GM18951 (cell line): ENCODE results near the gene TRAPPC12.

Experiments
- POLR2A ChIP-seq: IDR thresholded peaks from 4 replicates; pipeline ENCODE4 v1.6.1; 2011; ENCODE audit warnings: mild to moderate bottlenecking; ENCODE audit not compliant: insufficient read length, insufficient read depth; ENCODE audit errors: extremely low read depth
- in situ Hi-C: fragments of 300-500 bp; cut with MboI; formaldehyde crosslinking; loops from one replicate; pipeline ENCODE4 v1.12.0; 2022; ENCODE audit warnings: low sequenced_read_pairs, mixed read lengths, inconsistent platforms; ENCODE audit not compliant: unreplicated experiment

TRAPPC12 gene

DNA sequence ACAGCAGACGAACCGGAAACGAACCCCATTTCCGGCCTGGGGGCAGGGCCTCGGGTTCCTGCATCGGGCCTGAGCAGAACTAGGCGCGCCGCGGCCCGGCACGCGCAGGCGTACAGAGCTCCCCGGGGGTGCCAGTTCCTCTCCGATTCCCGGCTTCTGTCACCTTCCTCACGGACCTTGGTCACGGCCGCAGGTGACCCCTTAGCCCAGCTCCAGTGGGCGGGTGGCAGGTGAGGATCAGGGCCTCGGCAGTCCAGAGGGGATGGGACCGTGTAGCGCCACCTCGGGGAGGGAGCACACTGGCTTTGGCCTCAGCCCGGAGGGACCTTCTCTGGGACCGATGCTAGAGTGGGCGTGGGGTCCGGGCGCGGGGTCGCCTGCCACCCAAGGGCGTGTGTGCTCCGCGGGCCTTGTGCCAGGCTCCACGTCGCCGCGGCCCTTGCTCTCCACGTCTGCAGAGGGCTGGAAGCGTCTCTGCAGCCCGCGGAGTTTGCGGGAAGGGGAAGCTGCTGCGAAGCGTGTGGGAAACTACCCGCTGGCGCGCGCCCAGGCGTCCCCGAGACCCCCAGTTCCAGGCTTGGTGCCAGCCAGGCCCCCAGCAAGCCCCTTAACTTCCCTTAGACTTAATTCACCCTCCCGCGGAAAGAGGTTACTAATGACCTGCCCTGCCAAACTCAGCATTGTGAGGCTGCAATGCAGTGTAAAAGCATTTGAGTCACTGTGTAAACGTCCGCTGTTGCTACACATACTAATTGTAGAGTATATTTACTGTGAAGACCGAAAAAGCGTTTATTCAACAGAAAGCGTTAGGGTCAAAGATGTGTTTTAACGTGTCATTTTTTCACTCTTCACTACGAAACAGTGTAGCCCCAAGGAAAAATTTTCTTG, at the start of gene TRAPPC12:
TRAPPC12 (plus strand) TSS at position 48 of the 888 bp plus-strand sequence. CDS start 7,930 bp downstream, outside the sequence.
- TF ChIP-seq POLR2A: peak; percentile 96
- in situ Hi-C loops: no loop called here

DNA sequence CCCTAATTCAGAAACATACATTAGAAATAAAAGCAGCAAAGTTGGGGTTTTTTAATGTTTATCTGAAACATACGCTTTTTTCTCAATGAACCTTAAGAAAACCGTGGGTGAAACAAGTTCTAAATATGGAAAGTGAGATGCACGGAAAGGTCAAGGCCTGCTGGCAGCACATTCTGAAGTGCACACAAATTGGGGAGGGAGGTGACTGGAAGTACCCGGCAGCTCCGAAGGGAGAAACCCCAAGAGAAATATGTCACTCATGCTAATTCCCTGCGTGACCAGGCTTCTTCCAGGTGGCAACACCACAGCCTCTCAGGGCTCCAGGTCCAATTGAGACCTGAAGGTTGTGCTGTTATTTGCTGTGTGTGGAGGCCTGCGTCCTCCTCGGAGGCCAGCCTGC, 47.4 kb upstream of the TRAPPC12 start:
- in situ Hi-C loops: no loop called here
- no peak for TF ChIP-seq POLR2A

DNA sequence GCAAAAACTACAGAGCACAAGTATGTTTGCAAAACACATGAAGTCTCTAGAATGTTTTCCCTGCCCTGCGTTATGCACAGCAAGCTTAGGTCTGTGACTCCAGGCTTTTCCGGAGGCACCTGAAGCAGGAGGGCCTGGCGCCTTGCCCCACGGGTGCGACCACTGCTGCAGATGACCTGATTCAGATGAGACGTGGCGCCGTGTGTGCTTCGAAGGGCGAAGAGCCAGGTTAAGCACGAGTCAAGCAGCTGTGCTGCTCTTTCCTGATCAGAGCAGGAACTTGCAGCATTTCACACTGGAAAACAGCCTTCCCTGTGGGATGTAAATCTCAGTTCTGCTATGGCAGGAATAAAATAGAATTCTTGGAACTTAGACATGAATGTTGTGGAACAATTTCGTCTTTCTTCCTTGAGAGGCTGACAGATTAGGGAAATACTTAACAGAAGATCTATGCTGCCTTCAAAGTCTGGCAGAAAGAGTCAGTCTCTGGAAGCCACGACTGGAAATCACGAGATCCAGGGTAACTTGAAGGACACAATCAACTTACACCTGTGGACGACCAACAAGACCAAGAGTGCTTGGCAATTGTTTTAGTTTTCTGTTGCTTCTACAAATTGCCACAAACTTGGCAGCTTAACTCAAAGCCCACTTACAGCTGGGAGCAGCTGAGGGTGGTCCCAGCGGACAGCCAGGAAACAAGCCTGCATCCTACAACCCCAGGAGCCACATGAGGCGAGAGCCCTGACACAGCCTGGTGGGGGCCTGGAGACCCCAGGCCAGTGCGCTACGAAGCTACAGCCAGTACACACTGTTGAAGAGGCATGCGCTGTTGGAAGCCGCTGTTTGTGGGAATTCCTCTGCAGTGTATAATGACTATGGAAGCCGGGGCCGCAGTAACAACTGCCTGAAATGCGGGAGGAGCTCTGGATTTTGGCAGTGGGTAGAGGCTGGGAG, 44.8 kb upstream of the TRAPPC12 start:
- in situ Hi-C loops: no loop called here
- TF ChIP-seq POLR2A: no peak

DNA sequence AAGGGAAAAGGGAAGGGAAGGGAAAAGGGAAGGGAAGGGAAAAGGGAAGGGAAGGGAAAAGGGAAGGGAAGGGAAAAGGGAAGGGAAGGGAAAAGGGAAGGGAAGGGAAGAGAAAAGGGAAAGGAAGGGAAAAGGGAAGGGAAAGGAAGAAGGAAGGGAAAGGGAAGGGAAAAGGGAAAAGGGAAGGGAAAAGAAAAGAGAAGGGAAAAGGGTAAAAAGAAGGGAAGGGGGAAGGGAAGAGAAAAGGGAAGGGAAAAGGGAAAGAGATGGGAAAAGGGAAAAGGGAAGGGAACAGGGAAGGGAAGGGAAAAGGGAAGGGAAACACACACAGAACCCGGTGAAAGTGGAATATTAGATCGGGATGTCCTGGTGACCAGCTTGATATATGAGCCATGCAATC, 42.6 kb upstream of the TRAPPC12 start:
- TF ChIP-seq POLR2A: no peak
- in situ Hi-C loops: no loop called here

DNA sequence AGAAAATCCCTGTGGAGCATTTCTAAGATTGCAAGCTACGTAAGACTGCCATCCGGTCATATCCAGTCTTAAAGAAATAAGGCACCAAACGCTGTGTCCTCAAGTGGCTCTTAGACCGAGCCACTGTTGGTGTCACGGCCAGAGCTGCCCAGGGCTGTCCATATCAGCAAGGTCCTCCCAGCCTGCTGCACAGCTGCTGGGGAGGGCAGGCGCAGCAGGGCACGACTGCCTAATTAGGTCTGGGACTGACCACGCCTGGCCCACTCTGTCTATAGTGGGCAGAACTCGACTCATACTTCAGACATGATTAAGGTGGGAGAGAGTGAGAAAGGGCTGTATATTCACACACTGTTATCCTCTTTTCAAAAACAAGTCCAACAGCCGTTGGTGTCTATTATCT, 41.2 kb upstream of the TRAPPC12 start:
- TF ChIP-seq POLR2A: no peak
- in situ Hi-C loops: no loop called here

DNA sequence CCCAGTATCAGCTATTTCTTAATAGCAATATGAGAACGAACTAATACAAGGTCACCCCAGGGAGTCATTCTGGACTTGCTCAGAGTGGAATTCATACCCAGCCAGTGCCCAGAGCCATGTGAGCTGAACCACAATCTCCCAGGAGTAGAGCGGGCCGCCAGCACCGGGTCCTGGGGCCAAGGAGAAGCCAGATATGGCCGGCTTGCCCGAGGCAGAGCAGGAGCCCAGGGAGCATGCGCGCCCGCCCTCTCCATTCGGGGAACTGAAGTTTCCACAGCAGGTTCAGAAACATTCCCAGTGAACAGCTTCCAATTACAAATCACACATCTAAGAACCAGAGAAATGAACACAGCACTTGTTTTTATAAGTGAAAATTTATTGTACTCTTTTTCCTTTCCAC, 39.4 kb upstream of the TRAPPC12 start:
- in situ Hi-C loops: no loop called here
- no peak for TF ChIP-seq POLR2A

DNA sequence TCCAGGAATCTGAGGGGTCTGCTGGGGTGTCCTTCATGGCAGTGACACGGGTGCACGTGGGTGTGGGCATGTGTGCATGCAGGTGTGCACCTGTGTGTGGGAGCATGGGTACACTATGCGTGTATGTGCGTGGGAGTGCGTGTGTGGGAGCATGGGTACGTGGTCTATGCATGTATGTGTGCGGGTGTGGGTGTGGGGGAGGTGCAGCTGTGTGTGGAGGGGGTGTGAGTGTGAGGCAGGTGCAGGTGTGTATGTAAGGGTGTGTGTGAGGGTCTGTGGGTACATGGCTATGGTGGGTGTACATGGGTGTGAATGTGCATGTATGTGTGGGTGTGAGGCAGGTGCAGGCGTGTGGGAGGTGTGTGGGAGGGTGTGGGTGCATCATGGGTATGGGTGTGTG, 38.2 kb upstream of the TRAPPC12 start:
- in situ Hi-C loops: no loop called here
- TF ChIP-seq POLR2A: no peak

DNA sequence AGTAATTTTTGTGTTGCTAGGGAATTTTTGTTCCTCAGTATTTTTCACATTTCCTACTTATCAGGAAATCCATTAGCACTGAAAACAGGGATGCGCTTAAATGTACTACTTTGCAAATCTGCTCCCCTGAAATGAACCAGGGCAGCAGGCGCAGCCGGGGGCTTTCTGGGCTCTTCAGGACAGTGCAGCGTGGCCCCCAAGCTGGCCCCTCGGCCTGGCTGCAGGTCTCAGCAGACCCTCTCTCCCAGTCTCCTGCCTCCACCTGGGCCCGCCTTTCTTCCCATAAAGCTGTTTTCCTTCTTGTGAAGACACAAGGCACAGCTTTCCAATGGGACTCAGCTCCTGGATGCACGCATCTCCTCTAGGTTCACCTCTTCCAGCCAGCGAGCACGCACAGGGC, 37.2 kb upstream of the TRAPPC12 start:
- TF ChIP-seq POLR2A: no peak
- in situ Hi-C loops: no loop called here

DNA sequence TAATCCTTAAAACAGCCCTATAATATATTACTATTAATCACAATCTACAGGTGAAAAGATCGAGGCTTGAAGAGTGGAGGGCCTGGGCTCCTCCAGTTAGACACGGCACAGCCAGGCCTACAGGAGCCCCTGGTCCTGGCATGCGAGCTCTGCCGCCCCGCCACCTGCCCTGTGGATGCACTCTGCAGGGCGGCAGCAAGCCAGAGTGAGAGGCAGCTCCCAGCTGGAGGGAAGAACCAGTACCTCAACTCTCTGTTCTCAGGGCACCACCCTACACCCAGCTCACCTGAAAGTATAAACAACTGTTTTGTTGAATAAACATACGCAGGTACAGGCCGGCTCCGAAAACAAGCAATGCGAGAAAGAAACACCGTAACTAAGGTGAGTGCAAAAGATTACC, 36.5 kb upstream of the TRAPPC12 start:
- in situ Hi-C loops: no loop called here
- no peak for TF ChIP-seq POLR2A

DNA sequence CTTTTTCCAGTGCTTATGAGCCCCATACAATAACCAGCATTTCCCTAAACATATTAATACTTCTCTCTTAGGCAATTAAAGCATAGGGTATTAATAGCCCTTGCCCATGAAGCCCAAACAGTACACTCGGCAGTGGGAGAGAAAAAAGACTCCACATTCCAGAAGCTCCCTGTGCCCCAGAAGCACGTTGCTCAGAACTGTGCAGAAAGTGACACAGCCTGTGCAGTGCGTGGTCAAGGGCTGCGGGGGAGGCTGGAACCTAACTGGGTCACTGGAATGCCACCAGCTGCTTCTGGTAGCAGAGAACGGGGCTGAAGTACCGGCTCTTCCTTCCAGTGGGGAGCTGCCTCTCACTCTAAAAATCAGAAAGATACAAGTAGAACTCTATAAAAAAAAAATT, 34.6 kb upstream of the TRAPPC12 start:
- no peak for TF ChIP-seq POLR2A
- in situ Hi-C loops: no loop called here

GRCh38 chr2:3345621-3346020, 33.9 kb upstream of the TRAPPC12 start:
- in situ Hi-C loops: no loop called here
- TF ChIP-seq POLR2A: no peak

- in situ Hi-C loops: no loop called here
- TF ChIP-seq POLR2A: no peak
Observed at GRCh38 chr2:3348767-3349166, 30.7 kb upstream of the TRAPPC12 start.

- in situ Hi-C loops: no loop called here
- no peak for TF ChIP-seq POLR2A
Observed at GRCh38 chr2:3349211-3349693, 30.2 kb upstream of the TRAPPC12 start.
